ENCODE measurements around the gene RFC1. TPM values are rescaled to one million over a fixed set of nuclear protein-coding genes. Genes with fewer than 3 reads are reported as not detected.
"Not testable (repeated sequence)": the region's sequence is repeated elsewhere in the genome, so short reads cannot be mapped to it uniquely, and the experiment has no call there.

Gene RFC1
- total RNA-seq (10 to 100 TPM; 32.5 to 54.9 (median 44.4) TPM), polyA plus RNA-seq (10 to 100 TPM in 2 of 3 donors, 1 to 10 TPM in 1; 8.0 to 11.1 (median 10.9) TPM)
- long read RNA-seq, donor 1, full-length matches to known transcripts, result 2 of 43 reads
- long read RNA-seq, donor 1, partial matches to known transcripts, result 41 of 43 reads
- long read RNA-seq, donor 1, other reads (novel, unspliced or antisense), result 0 of 43 reads
- long read RNA-seq, donor 2, full-length matches to known transcripts, result 4 of 34 reads
- long read RNA-seq, donor 2, partial matches to known transcripts, result 30 of 34 reads
- long read RNA-seq, donor 2, other reads (novel, unspliced or antisense), result 0 of 34 reads

- Histone ChIP-seq H3K27ac (peak within 1 kb of the TSS; percentile 80 to 92 (median 89)), H3K4me3 (peak within 1 kb of the TSS; percentile 85 to 98 (median 94)), H3K9me3 (peaks cover 0 to 10% (median 5%) of the 10 kb centered on the region in 8 donors), H3K27me3 (replicated peaks in 1 of 7) (no peaks in the 10 kb centered on the region), H3K36me3 (peaks cover 0 to 6% (median 2%) of the 10 kb centered on the region in 6 donors), H3K4me1 (peaks cover 23 to 58% (median 42%) of the 10 kb centered on the region in 6 donors)
- 3 to 7% (median 4%) methylated on average over 33 to 60 of the region's 60 CpGs for WGBS, 5 donors
- TF ChIP-seq POLR2AphosphoS5 (IDR thresholded peaks at IDR 0.05), result peak; percentile 95 to 96 (median 95)
- TF ChIP-seq CTCF (IDR thresholded peaks at IDR 0.05 in 8 of 11, conservative IDR thresholded peaks at IDR 0.05 in 3 of 11), result peak in 1 of 11 experiments; percentile 14
- peak in 2 of 3 donors; percentile 22 to 37 for TF ChIP-seq POLR2A (IDR thresholded peaks at IDR 0.05)
- intact Hi-C loops (cut with DNase I; ENCODE audit: low total_unique reads), result no loop called here
- peak; percentile 97 for DNase-seq
These were observed at the start of gene RFC1 for GRCh38 chr4:39365830-39366771. RFC1 (minus strand) TSS chr4:39366362; CDS start chr4:39366241, 121 bp downstream.

- Histone ChIP-seq H3K27ac (no peak overlapping the region), H3K4me3 (no peak overlapping the region), H3K9me3 (no peaks in the 10 kb centered on the region), H3K27me3 (replicated peaks in 1 of 7) (no peaks in the 10 kb centered on the region), H3K4me1 (no peaks in the 10 kb centered on the region), H3K36me3 (no peaks in the 10 kb centered on the region)
- TF ChIP-seq POLR2AphosphoS5 (IDR thresholded peaks at IDR 0.05) (no peak), POLR2A (IDR thresholded peaks at IDR 0.05) (no peak), CTCF (IDR thresholded peaks at IDR 0.05 in 8 of 11, conservative IDR thresholded peaks at IDR 0.05 in 3 of 11) (no peak)
- 56 to 79% (median 73%) methylated on average over 2 of the region's 2 CpGs for WGBS, 5 donors
- intact Hi-C loops (cut with DNase I; ENCODE audit: low total_unique reads), result no loop called here
- DNase-seq, result no peak
These were observed 49.6 kb upstream of the RFC1 start for GRCh38 chr4:39415678-39416283.

- DNase-seq; H3K4me3 ChIP-seq; H3K27ac ChIP-seq; H3K36me3 ChIP-seq; H3K27me3 ChIP-seq (replicated peaks in 1 of 7); H3K9me3 ChIP-seq; H3K4me1 ChIP-seq; intact Hi-C loops (cut with DNase I; ENCODE audit: low total_unique reads): not testable (repeated sequence)
- 88 to 98% (median 93%) methylated on average over 8 of the region's 8 CpGs for WGBS, 5 donors
These were observed 45.4 kb upstream of the RFC1 start for GRCh38 chr4:39411561-39411960.

- WGBS, 5 donors, result 33 to 48% (median 47%) methylated on average over 5 of the region's 5 CpGs
- no peaks in the 10 kb centered on the region for H3K4me1 ChIP-seq
- H3K27ac ChIP-seq, result no peak overlapping the region
- peak in 1 of 11 experiments; percentile 12 for TF ChIP-seq CTCF (IDR thresholded peaks at IDR 0.05 in 8 of 11, conservative IDR thresholded peaks at IDR 0.05 in 3 of 11)
- TF ChIP-seq POLR2AphosphoS5 (IDR thresholded peaks at IDR 0.05), result no peak
- no peaks in the 10 kb centered on the region for H3K9me3 ChIP-seq
- DNase-seq, result no peak
- intact Hi-C loops (cut with DNase I; ENCODE audit: low total_unique reads), result no loop called here
- no peak overlapping the region for H3K4me3 ChIP-seq
- H3K27me3 ChIP-seq (replicated peaks in 1 of 7), result no peaks in the 10 kb centered on the region
- no peaks in the 10 kb centered on the region for H3K36me3 ChIP-seq
These were observed 44.3 kb upstream of the RFC1 start for GRCh38 chr4:39410415-39410814.

Data from spleen (tissue), 13 donors.